ENCODE measurements around the gene MOB1B. TPM values are rescaled to one million over a fixed set of nuclear protein-coding genes. Genes with fewer than 3 reads are reported as not detected.

MOB1B gene
- total RNA-seq, 6 experiments from 2014 or later = 26.9 to 37.0 (median 33.8) TPM

DNA sequence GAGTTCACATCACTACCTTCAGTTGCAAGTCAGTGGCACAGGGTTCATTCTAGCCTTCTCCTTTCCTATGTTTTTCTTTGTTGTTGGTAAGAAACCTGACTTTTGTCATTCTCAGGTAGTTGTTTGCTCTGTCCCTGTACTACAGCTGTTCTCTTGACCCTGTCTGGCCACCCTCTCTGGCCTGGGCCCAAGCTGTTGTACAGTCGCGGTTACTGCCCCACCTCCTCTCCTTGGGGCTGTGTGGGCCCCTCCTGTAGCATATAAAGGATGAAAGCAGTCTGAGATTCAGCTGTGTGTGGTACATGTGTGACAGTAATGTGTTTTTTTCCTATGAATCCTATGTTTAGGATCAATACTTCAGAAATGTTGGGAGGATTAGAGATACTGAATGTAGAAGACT is 12.5 kb downstream of the MOB1B start:
- H3K4me1 Mint-ChIP-seq (ENCODE audit: low read depth) = peaks cover 27% of the 10 kb centered on the region
- DNase-seq = no peak
- no peaks in the 10 kb centered on the region for H3K9me3 Mint-ChIP-seq
- peak overlapping the region; percentile 69; the same call in 1 of the 2 replicates for H3K27ac Mint-ChIP-seq
- H3K27me3 Mint-ChIP-seq (ENCODE audit: insufficient read depth) = no peaks in the 10 kb centered on the region; the same call in 1 of the 2 replicates
- peaks cover 14% of the 10 kb centered on the region for H3K36me3 Mint-ChIP-seq (ENCODE audit: low read depth)
- TF ChIP-seq, protein P1, sequence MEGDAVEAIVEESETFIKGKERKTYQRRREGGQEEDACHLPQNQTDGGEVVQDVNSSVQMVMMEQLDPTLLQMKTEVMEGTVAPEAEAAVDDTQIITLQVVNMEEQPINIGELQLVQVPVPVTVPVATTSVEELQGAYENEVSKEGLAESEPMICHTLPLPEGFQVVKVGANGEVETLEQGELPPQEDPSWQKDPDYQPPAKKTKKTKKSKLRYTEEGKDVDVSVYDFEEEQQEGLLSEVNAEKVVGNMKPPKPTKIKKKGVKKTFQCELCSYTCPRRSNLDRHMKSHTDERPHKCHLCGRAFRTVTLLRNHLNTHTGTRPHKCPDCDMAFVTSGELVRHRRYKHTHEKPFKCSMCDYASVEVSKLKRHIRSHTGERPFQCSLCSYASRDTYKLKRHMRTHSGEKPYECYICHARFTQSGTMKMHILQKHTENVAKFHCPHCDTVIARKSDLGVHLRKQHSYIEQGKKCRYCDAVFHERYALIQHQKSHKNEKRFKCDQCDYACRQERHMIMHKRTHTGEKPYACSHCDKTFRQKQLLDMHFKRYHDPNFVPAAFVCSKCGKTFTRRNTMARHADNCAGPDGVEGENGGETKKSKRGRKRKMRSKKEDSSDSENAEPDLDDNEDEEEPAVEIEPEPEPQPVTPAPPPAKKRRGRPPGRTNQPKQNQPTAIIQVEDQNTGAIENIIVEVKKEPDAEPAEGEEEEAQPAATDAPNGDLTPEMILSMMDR (IDR thresholded peaks at IDR 0.05) = no peak
- H3K4me3 Mint-ChIP-seq = peak overlapping the region; percentile 60; the same call in 1 of the 2 replicates

DNA sequence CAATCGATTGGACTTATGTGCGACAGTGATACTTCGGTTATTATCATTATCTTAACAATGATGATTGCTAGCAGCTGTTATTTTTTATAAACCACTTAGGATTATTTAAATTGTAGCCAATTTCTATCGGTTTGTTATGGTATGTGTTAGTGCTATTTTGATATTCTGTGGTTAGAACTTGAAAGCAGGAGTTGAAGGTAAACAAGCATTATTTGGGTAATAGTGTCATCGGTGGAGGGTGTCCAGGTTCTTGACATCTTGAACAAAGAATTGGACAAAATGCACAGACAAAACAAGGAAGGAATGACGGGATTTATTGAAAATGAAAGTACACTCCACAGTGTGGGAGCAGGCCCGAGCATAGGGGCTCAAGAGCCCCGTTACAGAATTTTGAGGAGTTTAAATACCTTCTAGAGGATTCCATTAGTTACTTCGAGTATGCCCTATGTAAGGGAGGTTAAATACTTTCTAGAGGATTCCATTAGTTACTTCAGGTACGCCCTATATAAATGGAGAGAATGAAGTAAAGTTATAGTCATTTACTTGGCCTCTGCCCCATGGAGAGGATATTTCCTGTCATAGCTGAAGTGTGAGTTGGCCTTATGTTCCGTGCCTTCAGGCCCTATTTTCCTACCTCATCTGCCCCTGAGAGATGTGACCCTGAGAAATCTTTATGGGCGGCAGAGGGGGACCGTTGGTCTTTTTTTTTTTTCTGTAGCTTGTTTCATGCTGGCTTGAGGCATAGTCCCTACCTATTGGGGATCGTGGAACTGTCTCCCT is 13.1 kb downstream of the MOB1B start:
- Mint-ChIP-seq H3K27ac (peak overlapping the region; percentile 69), H3K4me1 (ENCODE audit: low read depth) (peaks cover 29% of the 10 kb centered on the region), H3K27me3 (ENCODE audit: insufficient read depth) (no peaks in the 10 kb centered on the region; the same call in 1 of the 2 replicates), H3K9me3 (peaks cover 2% of the 10 kb centered on the region; the same call in 1 of the 2 replicates), H3K4me3 (peak overlapping the region; percentile 61), H3K36me3 (ENCODE audit: low read depth) (peaks cover 14% of the 10 kb centered on the region)
- TF ChIP-seq, protein P1 (IDR thresholded peaks at IDR 0.05) = no peak
- peak; percentile 42 for DNase-seq

DNA sequence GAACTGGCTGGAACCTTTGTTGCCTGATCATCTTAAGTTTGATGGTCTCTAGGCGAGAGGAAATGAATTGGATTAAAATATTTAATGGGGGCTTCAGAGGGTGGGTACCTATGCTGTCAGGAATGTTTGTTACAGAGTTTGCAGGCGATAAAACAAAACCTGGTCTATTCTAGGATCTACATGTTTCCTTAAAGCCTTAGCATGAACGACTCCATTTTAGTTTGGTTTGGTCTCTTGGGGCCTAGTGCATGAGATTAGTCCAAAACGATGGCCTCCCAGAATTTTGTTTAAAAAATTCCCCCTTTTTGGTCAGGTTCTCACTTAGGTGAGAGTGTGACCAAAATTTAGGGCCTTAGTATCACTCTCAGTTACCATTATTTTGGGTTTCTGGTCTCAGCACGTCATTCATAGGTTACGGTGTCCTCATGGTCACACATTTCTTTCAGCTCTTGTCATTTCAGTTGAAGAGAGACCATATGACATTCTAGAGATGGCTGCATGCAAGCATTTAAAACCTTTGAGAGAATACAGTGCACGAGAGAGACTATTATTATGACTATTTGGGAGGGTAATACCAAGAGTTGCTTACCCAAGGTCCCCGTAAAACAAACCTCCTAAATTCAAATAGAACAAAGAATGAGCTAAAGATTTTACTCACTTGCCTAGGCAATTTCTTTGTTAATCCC is 13.8 kb downstream of the MOB1B start:
- H3K4me3 Mint-ChIP-seq = peak overlapping the region; percentile 61
- TF ChIP-seq, protein P1 (IDR thresholded peaks at IDR 0.05) = no peak
- H3K27me3 Mint-ChIP-seq (ENCODE audit: insufficient read depth) = no peaks in the 10 kb centered on the region; the same call in 1 of the 2 replicates
- H3K9me3 Mint-ChIP-seq = peaks cover 6% of the 10 kb centered on the region; the same call in 1 of the 2 replicates
- peaks cover 14% of the 10 kb centered on the region for H3K36me3 Mint-ChIP-seq (ENCODE audit: low read depth)
- peaks cover 31% of the 10 kb centered on the region for H3K4me1 Mint-ChIP-seq (ENCODE audit: low read depth)
- peak overlapping the region; percentile 69 for H3K27ac Mint-ChIP-seq
- no peak for DNase-seq

DNA sequence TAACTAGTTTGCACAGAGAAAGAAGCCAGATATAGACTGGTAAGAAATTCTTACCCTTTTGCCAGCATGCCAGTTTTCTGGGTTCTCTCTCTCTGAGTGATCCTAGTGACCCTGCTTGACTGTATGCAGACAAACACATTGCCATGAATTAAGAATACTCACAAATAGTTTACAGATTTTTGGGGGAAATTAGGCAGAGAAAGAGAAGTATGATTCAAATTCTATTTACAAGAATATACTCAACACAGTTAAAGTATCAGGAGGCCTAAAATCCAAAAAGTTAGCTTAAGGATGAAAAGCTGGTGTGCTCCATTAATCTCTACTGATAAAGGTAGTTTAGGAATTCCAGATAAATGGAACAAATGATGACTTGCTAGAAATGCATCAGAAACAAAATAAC is 18.4 kb downstream of the MOB1B start:
- peaks cover 6% of the 10 kb centered on the region; the same call in 1 of the 2 replicates for H3K9me3 Mint-ChIP-seq
- no peak for DNase-seq
- TF ChIP-seq, protein P1 (IDR thresholded peaks at IDR 0.05) = no peak
- H3K4me1 Mint-ChIP-seq (ENCODE audit: low read depth) = peaks cover 42% of the 10 kb centered on the region
- no peaks in the 10 kb centered on the region; the same call in 1 of the 2 replicates for H3K27me3 Mint-ChIP-seq (ENCODE audit: insufficient read depth)
- no peaks in the 10 kb centered on the region for H3K36me3 Mint-ChIP-seq (ENCODE audit: low read depth)
- no peak overlapping the region for H3K27ac Mint-ChIP-seq
- no peak overlapping the region for H3K4me3 Mint-ChIP-seq

DNA sequence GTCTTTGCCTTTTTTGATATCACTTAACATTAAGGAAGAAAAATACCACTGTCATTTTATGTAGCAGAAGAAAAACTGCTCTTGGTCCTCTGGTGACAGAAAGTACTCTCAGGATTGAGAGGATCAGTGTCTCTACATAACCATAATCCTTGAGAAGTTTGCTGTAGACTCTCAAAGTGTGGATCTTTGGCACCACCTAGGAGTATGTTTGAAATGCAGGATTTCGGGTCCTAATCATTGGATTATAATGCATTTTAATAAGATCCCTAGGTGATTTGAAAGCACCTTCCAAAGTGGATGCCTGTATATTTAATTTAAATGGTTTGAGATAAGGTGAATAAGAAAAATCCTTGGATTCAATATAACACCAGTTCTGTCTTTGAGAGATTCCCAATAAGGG is 23.2 kb downstream of the MOB1B start:
- no peak overlapping the region for H3K4me3 Mint-ChIP-seq
- H3K27ac Mint-ChIP-seq = no peak overlapping the region
- H3K27me3 Mint-ChIP-seq (ENCODE audit: insufficient read depth) = no peaks in the 10 kb centered on the region; the same call in 1 of the 2 replicates
- H3K9me3 Mint-ChIP-seq = 0 out of 2 replicates have a peak, but pooled peaks cover 2% of the 10 kb centered on the region
- peaks cover 6% of the 10 kb centered on the region; the same call in 1 of the 2 replicates for H3K36me3 Mint-ChIP-seq (ENCODE audit: low read depth)
- TF ChIP-seq, protein P1 (IDR thresholded peaks at IDR 0.05) = no peak
- no peak for DNase-seq
- H3K4me1 Mint-ChIP-seq (ENCODE audit: low read depth) = peaks cover 57% of the 10 kb centered on the region

Data from HFFc6 (cell line).